GM10248 (cell line): ENCODE results near the gene MPDU1.

ENCODE experiments used
- CTCF ChIA-PET: fragments of 300-600 bp; sonication (Branson Sonifier 250); formaldehyde crosslinking; extraction: SDS; loops from one replicate; lab custom pipeline; 2021; ENCODE audit warnings: antibody characterized with exemption; lab: Yijun Ruan, JAX
- POLR2A ChIA-PET: fragments of 350-650 bp; sonication (Branson Sonifier 250); formaldehyde crosslinking; extraction: SDS; loops from one replicate; lab custom pipeline; 2020; ENCODE audit warnings: antibody characterized with exemption; lab: Yijun Ruan, JAX
- DNase-seq: peaks from one replicate; pipeline ENCODE4 v3.0.0; 2012; ENCODE audit errors: extremely low spot score
- CTCF ChIP-seq: IDR thresholded peaks from 2 replicates; pipeline ENCODE4 v1.5.1; 2012; ENCODE audit warnings: mild to moderate bottlenecking, low read depth; ENCODE audit errors: extremely low read depth, missing control alignments, control extremely low read depth

Gene MPDU1

DNA sequence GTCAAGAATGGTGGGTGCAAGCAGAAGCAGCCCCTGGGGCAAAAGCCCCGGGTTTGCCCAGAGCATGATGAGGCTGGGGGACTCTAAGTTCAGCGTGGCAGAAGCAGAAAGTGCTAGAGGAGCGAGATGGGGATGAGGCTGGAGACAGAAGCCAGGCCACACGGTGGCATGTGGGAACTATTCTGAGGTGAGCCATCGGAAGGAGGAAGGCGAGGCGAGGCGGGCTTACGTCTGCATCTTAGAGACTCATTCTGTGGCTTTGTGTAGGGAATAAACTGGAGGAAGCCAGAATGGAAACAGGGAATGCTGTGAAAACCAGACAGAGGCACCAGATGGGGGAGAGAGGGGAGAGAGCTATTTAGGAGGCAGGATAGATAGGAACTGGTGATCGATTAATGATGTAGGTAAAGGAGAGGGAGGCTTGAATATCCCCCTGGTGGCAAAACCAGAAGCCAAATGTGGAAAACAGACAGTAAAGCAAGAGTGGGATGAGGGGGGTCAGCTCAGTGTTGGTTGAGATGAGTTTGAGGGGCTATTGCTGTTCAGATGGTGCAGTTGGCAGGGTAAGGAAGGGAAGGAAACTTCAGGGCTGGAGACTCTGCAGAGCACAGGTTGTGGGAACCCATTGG, 28.2 kb upstream of the MPDU1 start:
- DNase-seq, result no peak
- TF ChIP-seq CTCF, result no peak
- ChIA-PET POLR2A (interaction anchor here (0.6 kb wide), 1 partner anchor 117 kb away, joined by 3 read pairs; no protein-coding TSS in a partner anchor), CTCF (interaction anchor here (2.4 kb wide), 1 partner anchor 41 kb away, joined by 6 read pairs; no protein-coding TSS in a partner anchor)

GRCh38 chr17:7556627-7557026, 27.0 kb upstream of the MPDU1 start:
- TF ChIP-seq CTCF, result no peak
- CTCF ChIA-PET, result interaction anchor here (2.9 to 6.5 kb wide), 2 partner anchors 41 to 202 kb away, joined by 24 to 55 read pairs; partner anchors contain the start of genes KCTD11 and TMEM95
- DNase-seq, result no peak
- POLR2A ChIA-PET, result interaction anchor here (1.0 kb wide), 1 partner anchor 17 kb away, joined by 3 read pairs; no protein-coding TSS in a partner anchor

DNA sequence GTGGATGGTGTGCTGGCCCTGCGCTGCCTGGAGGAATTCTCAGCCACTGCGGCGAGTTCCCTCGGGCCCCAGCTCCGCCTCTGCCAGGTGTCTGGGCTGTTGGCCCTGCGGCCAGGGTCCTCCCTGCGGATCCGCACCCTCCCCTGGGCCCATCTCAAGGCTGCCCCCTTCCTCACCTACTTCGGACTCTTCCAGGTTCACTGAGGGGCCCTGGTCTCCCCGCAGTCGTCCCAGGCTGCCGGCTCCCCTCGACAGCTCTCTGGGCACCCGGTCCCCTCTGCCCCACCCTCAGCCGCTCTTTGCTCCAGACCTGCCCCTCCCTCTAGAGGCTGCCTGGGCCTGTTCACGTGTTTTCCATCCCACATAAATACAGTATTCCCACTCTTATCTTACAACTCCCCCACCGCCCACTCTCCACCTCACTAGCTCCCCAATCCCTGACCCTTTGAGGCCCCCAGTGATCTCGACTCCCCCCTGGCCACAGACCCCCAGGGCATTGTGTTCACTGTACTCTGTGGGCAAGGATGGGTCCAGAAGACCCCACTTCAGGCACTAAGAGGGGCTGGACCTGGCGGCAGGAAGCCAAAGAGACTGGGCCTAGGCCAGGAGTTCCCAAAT, 26.4 kb upstream of the MPDU1 start:
- POLR2A ChIA-PET, result interaction anchor here (1.0 kb wide), 1 partner anchor 16 kb away, joined by 3 read pairs; no protein-coding TSS in a partner anchor
- CTCF ChIA-PET, result interaction anchor here (0.7 to 6.5 kb wide), 5 partner anchors 9 to 230 kb away, joined by 3 to 55 read pairs (median 3); partner anchors contain the start of genes KCTD11 and TMEM95
- no peak for TF ChIP-seq CTCF
- DNase-seq, result no peak

DNA sequence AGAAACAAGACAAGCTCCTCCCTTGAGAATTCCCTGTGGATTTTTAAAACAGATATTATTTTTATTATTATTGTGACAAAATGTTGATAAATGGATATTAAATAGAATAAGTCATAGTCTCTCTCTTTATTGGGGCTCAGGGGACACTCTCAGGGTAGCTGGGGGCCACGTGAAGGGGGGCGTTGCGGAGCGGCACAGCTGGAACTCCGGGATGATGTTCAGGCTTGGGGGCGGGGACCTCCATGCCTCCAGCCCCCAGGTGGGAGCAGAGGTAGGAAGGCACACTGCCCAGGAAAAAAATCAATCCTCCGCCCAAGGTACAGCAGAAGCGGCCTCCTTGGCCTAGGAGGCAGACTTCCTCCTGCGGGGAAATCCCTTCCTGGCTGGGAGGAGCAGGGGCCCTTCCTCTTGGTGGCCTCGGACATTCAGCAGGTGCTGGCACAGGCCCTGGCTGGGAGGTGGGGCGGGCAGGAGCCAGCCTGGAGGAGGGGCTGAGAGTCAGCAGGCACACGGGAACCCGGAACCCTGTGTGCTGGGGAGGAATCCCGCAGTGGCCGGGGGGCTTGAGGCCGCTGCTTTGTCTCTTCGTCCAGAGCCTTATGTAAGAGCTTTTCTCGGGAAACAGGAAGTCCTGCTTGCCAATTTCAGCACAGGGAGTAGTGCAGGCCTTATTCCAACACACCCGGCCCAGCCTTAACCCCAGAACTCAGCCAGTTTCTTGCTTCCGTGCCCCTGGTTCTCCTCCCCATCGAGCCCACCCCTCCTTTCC, 25.7 kb upstream of the MPDU1 start:
- ChIA-PET POLR2A (interaction anchor here (0.6 kb wide), 1 partner anchor 21 kb away, joined by 3 read pairs; the partner anchor contains the start of gene CD68), CTCF (interaction anchor here (0.7 to 6.5 kb wide), 7 partner anchors 8 to 231 kb away, joined by 3 to 55 read pairs (median 3); partner anchors contain the start of genes KCTD11, TMEM102 and TMEM95)
- DNase-seq, result peak; percentile 59
- TF ChIP-seq CTCF, result no peak

DNA sequence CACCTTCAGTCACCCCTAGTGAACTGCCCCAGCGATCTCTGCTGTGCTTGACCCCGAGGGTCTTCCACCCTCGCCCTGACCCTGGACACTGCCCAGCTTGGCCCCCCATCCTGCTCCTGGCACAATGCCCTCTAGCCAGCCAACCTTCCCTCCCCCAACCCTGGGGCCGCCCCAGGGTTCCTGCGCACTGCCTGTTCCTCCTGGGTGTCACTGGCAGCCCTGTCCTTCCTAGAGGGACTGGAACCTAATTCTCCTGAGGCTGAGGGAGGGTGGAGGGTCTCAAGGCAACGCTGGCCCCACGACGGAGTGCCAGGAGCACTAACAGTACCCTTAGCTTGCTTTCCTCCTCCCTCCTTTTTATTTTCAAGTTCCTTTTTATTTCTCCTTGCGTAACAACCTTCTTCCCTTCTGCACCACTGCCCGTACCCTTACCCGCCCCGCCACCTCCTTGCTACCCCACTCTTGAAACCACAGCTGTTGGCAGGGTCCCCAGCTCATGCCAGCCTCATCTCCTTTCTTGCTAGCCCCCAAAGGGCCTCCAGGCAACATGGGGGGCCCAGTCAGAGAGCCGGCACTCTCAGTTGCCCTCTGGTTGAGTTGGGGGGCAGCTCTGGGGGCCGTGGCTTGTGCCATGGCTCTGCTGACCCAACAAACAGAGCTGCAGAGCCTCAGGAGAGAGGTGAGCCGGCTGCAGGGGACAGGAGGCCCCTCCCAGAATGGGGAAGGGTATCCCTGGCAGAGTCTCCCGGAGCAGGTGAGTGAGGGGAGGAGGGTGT, 24.9 kb upstream of the MPDU1 start, which contains the start of gene TNFSF13:
TSS of gene TNFSF13 (plus strand) at position 207 of the 776 bp plus-strand sequence. CDS start at position 497, 290 bp downstream.
- CTCF ChIA-PET, result interaction anchor here (0.9 to 6.5 kb wide), 4 partner anchors 9 to 204 kb away, joined by 3 to 55 read pairs (median 26); partner anchors contain the start of genes KCTD11, TMEM102 and TMEM95

More for the DNA sequence above, 24.9 kb upstream of the MPDU1 start, which contains the start of gene TNFSF13:
- no peak for TF ChIP-seq CTCF
- POLR2A ChIA-PET, result interaction anchor here (0.6 kb wide), 1 partner anchor 21 kb away, joined by 3 read pairs; the partner anchor contains the start of gene CD68
- no peak for DNase-seq
